Psoas muscle (tissue), 8 donors: ENCODE measurements around the gene KLHL1. TPM values are rescaled to one million over a fixed set of nuclear protein-coding genes. Genes with fewer than 3 reads are reported as not detected.

Experiments
- ATAC-seq, 4 donors: fragments of 200-7000 bp; cut with Tn5 transposase; one replicate each; pipeline ENCODE4 v1.9.1; 2020; ENCODE audit warnings: moderate library complexity in 3 of 4, mild to moderate bottlenecking in 2 of 4
- DNase-seq, 2 donors: peaks; one replicate each; pipeline ENCODE4 v3.0.0-alpha.2; 2020
- H3K27ac ChIP-seq: fragments of 200-600 bp; one replicate; pipeline ENCODE4 v1.8.0; 2022
- H3K27me3 ChIP-seq, 3 donors: fragments of 200-600 bp in 1 of 3; one replicate each; pipeline versions ENCODE4 v1.6.1 to v1.8.0; 2013 to 2022; ENCODE audit warnings: low read length in 2 of 3, mild to moderate bottlenecking in 2 of 3, moderate library complexity in 1 of 3; ENCODE audit not compliant: insufficient read depth in 3 of 3
- H3K36me3 ChIP-seq, 2 donors: fragments of 200-600 bp in 1 of 2; one replicate each; pipeline versions ENCODE4 v1.6.1 to v1.8.0; 2013 to 2022; ENCODE audit warnings: low read depth in 1 of 2, mild to moderate bottlenecking in 1 of 2, moderate library complexity in 1 of 2; ENCODE audit not compliant: insufficient read depth in 1 of 2
- H3K4me1 ChIP-seq: fragments of 200-600 bp; one replicate; pipeline ENCODE4 v1.8.0; 2022
- H3K4me3 ChIP-seq: fragments of 200-600 bp; one replicate; pipeline ENCODE4 v1.8.0; 2022; ENCODE audit warnings: mild to moderate bottlenecking
- H3K9me3 ChIP-seq: fragments of 200-600 bp; one replicate; pipeline ENCODE4 v1.8.0; 2022
- WGBS, 3 donors: extraction: QIAGEN DNeasy Blood & Tissue Kit; methylation state at CpG; one replicate each; pipeline versions ENCODE4 v1.1.6 to v1.1.7; 2013; 5-methylcytosine and 5-hydroxymethylcytosine counted together
- intact Hi-C, 2 donors: fragments of 100-400 bp; cut with DNase I; formaldehyde crosslinking; loops; one replicate each; pipeline versions ENCODE4 v1.11.0 to v1.14.2; 2022
- polyA plus RNA-seq, 3 donors: library from polyadenylated mRNA; stranded (reverse); fragments of 200-250 nt; gene quantifications; one replicate each; pipeline ENCODE4 v1.2.3, GENCODE V29; 2013
- total RNA-seq, 4 donors: library from RNA; stranded (reverse); fragmentation: NEBNext Ultra II Directional in 2 of 4; extraction: Animal tissue kit (Norgen Biotek cat#: 25700) in 2 of 4; gene quantifications; one replicate each; pipeline versions ENCODE4 v1.2.1 to v1.2.4, GENCODE V29; 2021 to 2023
- TF ChIP-seq, protein P1 (sequence below): fragments of 200-600 bp; IDR thresholded peaks from one replicate; pipeline ENCODE4 v1.8.0; 2022; ENCODE audit warnings: antibody characterized with exemption
- donor health status: healthy with polysubstance abuse.
- donor health status: DM: no; HTN: no; CAD: no; lungs with moderate emphysema.
- donor health status: Bipolar disorder and iron deficiency.
- donor health status: healthy.
- donor health status: DM: yes; HTN: yes; CAD: no.
- donor health status: DM: no; HTN: no; CAD: no.
- donor health status: DM: no; HTN: no; CAD: no.
- donor health status: DM: yes; HTN: yes; CAD: no.

Gene KLHL1
- total and polyA plus RNA-seq, 7 donors = not detected

DNA sequence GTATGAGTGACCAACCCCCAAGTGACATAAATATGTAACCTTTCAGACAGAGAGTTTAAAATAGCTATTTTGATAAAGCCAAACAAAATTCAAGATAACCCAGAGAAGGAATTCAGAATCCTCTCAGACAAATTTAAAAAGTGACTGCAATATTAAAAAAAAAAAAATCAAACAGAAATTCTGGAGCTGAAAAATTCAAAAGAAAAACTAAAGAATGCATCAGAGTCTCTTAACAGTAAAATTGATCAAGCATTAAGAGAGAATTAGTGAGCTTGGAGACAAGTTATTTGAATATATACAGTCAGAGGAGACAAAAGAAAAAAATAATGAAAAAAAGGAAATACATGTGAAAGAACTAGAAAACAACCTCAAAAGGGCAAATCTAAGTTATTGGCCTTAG is 53.7 kb downstream of the KLHL1 start:
- ATAC-seq (no peak), DNase-seq (no peak)
- no peaks in the 10 kb centered on the region for H3K36me3 ChIP-seq
- H3K9me3 ChIP-seq = peaks cover 7% of the 10 kb centered on the region
- no peak overlapping the region for H3K4me3 ChIP-seq
- intact Hi-C loops = no loop called here
- H3K27ac ChIP-seq = no peak overlapping the region
- no peaks in the 10 kb centered on the region for H3K27me3 ChIP-seq
- TF ChIP-seq, protein P1, sequence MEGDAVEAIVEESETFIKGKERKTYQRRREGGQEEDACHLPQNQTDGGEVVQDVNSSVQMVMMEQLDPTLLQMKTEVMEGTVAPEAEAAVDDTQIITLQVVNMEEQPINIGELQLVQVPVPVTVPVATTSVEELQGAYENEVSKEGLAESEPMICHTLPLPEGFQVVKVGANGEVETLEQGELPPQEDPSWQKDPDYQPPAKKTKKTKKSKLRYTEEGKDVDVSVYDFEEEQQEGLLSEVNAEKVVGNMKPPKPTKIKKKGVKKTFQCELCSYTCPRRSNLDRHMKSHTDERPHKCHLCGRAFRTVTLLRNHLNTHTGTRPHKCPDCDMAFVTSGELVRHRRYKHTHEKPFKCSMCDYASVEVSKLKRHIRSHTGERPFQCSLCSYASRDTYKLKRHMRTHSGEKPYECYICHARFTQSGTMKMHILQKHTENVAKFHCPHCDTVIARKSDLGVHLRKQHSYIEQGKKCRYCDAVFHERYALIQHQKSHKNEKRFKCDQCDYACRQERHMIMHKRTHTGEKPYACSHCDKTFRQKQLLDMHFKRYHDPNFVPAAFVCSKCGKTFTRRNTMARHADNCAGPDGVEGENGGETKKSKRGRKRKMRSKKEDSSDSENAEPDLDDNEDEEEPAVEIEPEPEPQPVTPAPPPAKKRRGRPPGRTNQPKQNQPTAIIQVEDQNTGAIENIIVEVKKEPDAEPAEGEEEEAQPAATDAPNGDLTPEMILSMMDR = no peak
- no peaks in the 10 kb centered on the region for H3K4me1 ChIP-seq

- TF ChIP-seq, protein P1 = no peak
- DNase-seq (no peak), ATAC-seq (no peak)
- Histone ChIP-seq H3K4me3 (no peak overlapping the region), H3K9me3 (peaks cover 7% of the 10 kb centered on the region), H3K4me1 (no peaks in the 10 kb centered on the region), H3K36me3 (no peaks in the 10 kb centered on the region), H3K27ac (no peak overlapping the region), H3K27me3 (no peaks in the 10 kb centered on the region)
- intact Hi-C loops = no loop called here
- WGBS, 3 donors = 24 to 47% (median 33%) methylated on average over 1 of the region's 1 CpG
Measured at GRCh38 chr13:70051531-70051930, 56.7 kb downstream of the KLHL1 start.

- WGBS, 3 donors = 83 to 89% (median 83%) methylated on average over 1 of the region's 1 CpG
- intact Hi-C loops = no loop called here
- no peaks in the 10 kb centered on the region for H3K27me3 ChIP-seq
- no peak overlapping the region for H3K4me3 ChIP-seq
- ATAC-seq (no peak), DNase-seq (no peak)
- no peak overlapping the region for H3K27ac ChIP-seq
- no peaks in the 10 kb centered on the region for H3K36me3 ChIP-seq
- H3K4me1 ChIP-seq = no peaks in the 10 kb centered on the region
- TF ChIP-seq, protein P1 = no peak
- no peaks in the 10 kb centered on the region for H3K9me3 ChIP-seq
Measured at GRCh38 chr13:70043685-70044084, 64.6 kb downstream of the KLHL1 start.

- Histone ChIP-seq H3K36me3 (no peaks in the 10 kb centered on the region), H3K4me1 (no peaks in the 10 kb centered on the region), H3K27ac (no peak overlapping the region), H3K4me3 (no peak overlapping the region), H3K27me3 (no peaks in the 10 kb centered on the region), H3K9me3 (no peaks in the 10 kb centered on the region)
- DNase-seq (no peak), ATAC-seq (no peak)
- intact Hi-C loops = no loop called here
- 75 to 81% (median 77%) methylated on average over 4 of the region's 4 CpGs for WGBS, 3 donors
- TF ChIP-seq, protein P1 = no peak
Measured at GRCh38 chr13:70042193-70042592, 66.1 kb downstream of the KLHL1 start.

GRCh38 chr13:70034286-70034685 is 74.0 kb downstream of the KLHL1 start:
- intact Hi-C loops = no loop called here
- TF ChIP-seq, protein P1 = no peak
- no peak for DNase-seq

More at GRCh38 chr13:70034286-70034685, 74.0 kb downstream of the KLHL1 start:
- Histone ChIP-seq H3K27me3 (no peaks in the 10 kb centered on the region), H3K4me1 (no peaks in the 10 kb centered on the region), H3K4me3 (no peak overlapping the region), H3K27ac (no peak overlapping the region), H3K36me3 (no peaks in the 10 kb centered on the region), H3K9me3 (no peaks in the 10 kb centered on the region)
- ATAC-seq = no peak
